ENCODE data around the gene METRN.
"Not testable (repeated sequence)": the region's sequence is repeated elsewhere in the genome, so short reads cannot be mapped to it uniquely, and the experiment has no call there.

METRN gene

GRCh38 chr16:678209-678857 lies 36.6 kb upstream of the METRN start:
- no peak for DNase-seq

GRCh38 chr16:678858-679813 lies 35.8 kb upstream of the METRN start:
- DNase-seq: peak; percentile 66

DNA sequence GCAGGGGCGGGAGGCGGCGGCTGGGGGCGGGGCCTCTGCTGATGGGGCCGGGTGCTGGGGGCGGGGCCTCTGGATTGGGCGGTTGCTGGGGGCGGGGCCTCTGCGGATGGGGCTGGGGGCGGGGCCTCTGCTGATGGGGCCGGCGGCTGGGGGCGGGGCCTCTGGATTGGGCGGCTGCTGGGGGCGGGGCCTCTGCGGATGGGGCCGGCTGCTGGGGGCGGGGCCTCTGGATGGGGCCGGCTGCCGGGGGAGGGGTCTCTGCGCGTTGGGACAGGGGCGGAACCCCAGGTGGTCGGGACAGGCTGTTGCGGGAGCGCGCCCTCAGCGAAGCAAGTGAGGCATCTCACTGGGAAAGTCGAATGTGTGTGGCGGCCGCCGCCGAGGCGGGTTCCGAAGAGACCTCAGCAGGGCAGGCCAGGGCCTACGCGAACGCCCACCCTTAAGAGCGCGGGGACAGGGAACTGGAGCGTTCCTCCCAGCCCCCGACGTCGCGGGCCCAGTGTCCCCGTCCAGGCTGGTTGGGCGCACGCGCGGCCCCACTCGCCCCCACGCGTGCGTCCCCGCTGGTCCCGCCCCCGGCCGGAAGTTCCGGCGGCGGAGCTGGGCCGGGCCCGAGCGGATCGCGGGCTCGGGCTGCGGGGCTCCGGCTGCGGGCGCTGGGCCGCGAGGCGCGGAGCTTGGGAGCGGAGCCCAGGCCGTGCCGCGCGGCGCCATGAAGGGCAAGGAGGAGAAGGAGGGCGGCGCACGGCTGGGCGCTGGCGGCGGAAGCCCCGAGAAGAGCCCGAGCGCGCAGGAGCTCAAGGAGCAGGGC lies 34.9 kb upstream of the METRN start, which contains the start of gene STUB1:
STUB1 (plus strand) TSS at position 597 of the 811 bp plus-strand sequence; CDS start at position 713, 116 bp downstream.
- DNase-seq: peak; percentile 86

GRCh38 chr16:680625-680945 lies 34.3 kb upstream of the METRN start:
- DNase-seq: no peak

DNA sequence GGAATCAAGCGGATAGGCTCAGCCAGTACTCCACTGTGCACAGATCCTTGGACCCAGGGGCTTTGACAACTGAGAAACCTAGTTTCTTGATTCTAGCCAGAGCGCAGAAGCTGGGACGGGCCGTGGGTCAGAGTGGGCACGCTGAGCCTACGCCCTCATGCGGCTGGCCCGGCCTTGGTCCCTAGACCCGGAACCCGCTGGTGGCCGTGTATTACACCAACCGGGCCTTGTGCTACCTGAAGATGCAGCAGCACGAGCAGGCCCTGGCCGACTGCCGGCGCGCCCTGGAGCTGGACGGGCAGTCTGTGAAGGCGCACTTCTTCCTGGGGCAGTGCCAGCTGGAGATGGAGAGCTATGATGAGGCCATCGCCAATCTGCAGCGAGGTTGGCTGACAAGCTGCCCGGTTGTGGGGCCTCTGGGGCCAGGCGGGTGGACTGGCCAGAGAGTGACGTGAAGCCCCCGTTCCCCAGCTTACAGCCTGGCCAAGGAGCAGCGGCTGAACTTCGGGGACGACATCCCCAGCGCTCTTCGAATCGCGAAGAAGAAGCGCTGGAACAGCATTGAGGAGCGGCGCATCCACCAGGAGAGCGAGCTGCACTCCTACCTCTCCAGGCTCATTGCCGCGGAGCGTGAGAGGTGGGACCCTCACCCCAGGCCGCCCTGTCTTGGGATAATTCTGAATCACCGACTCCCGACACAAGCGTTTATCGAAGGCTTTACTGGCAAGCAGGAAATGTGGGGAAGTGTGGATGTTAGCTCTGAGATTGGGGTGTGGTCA lies 33.8 kb upstream of the METRN start:
- peak; percentile 48 for DNase-seq

GRCh38 chr16:681746-682427 lies 33.0 kb upstream of the METRN start:
- peak; percentile 59 for DNase-seq

- DNase-seq: no peak
These were observed 32.2 kb upstream of the METRN start for GRCh38 chr16:682493-683395.

DNA sequence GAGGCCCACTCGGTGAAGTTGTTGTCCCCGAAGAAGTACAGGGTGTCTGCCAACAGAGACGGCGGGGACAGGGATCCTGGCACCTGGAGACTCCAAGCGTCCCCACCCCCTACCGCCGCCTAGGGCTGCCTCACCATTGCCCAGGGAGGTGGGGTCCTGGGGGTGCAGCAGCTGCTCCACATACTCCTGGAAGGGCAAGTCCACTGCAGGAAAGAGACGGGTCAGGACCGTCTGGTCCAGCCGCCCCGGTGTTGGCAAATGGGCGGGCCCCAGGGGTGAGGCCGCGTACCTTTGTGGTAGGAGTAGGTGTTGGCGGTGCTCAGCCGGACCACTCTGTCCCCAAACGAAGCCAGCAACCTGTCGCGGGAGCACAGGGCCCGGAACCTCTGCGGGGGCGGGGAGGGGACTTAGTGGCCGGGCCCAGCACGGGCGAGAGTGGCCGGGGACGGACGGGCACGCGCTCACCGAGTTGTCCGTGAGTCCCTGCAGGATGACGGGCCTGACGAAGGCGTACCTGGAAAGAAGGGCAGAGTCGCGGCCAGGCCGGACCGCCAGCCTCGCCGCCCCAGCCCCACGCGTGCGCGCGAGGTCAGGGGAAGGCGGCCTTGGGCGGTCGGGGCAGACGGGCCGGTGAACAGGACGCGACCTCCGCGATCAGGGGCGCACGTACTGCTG lies 31.4 kb upstream of the METRN start:
- DNase-seq: no peak

- peak; percentile 95 for DNase-seq
These were observed 30.7 kb upstream of the METRN start, which contains the start of gene JMJD8 for GRCh38 chr16:684071-684794. Gene JMJD8 (minus strand): TSS chr16:684334. CDS start chr16:684319, 15 bp downstream.

GRCh38 chr16:684961-685696 lies 29.8 kb upstream of the METRN start:
- DNase-seq: no peak

- peak; percentile 48 for DNase-seq
These were observed 29.0 kb upstream of the METRN start for GRCh38 chr16:685967-686366.

DNA sequence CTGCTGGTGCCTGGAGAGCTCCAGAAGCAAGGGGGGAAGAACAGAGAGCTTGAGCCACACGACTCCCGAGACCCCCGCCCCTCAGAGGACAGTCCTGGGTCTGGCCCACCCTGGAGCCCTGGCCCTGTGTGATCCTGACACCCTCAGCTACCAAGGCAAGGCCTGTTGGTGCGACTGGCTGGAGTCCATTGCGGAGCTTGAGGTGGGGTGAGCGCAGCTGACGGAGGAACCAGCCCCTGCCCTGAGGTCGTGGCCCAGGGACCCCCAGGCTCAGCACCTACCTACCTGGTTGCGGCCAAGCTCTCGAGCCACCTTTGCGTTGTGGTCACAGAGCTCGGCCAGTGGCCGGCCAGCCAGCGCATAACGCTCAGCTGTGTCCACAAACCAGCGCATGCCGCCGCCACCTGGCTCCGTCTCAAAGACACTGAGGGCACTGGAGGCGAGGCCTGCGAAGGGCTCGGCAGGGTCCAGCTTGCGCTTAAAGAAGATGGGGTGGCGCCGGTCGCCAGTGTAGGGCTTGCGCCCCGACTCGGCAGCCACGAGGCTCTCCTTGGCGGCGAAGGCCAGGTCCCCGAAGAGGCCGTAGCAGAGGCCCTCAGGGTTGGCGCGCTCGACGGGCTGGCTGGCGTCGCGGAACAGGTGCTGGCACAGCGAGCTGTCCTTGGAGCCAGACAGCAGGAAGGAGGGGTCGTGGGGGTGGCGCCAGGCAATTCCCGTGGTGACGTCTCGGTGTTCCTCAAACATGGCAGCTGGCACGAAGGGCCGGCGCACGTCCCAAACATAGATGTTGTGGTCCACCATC lies 28.3 kb upstream of the METRN start:
- DNase-seq: no peak

- no peak for DNase-seq
These were observed 27.4 kb upstream of the METRN start for GRCh38 chr16:687499-687898.

- no peak for DNase-seq
These were observed 25.6 kb upstream of the METRN start for GRCh38 chr16:689175-689897.

- DNase-seq: not testable (repeated sequence)
These were observed 23.7 kb upstream of the METRN start for GRCh38 chr16:691242-691641.

- no peak for DNase-seq
These were observed 22.4 kb upstream of the METRN start for GRCh38 chr16:692356-693108.

All from EL (cell line).